Muscle of leg (tissue), 11 donors: ENCODE measurements around the gene PDCD2L. TPM values are rescaled to one million over a fixed set of nuclear protein-coding genes. Genes with fewer than 3 reads are reported as not detected.

Experiments
- DNase-seq: peaks from one replicate; pipeline ENCODE4 v3.0.0; 2013
- H3K27ac ChIP-seq: one replicate; pipeline ENCODE4 v1.5.1; 2013; ENCODE audit warnings: mild to moderate bottlenecking, low read length, control low read depth
- H3K27me3 ChIP-seq: one replicate; pipeline ENCODE4 v1.6.1; 2013; ENCODE audit warnings: low read length; ENCODE audit not compliant: control insufficient read depth, insufficient read depth
- H3K36me3 ChIP-seq: one replicate; pipeline ENCODE4 v1.6.1; 2013; ENCODE audit warnings: low read length; ENCODE audit not compliant: control insufficient read depth, insufficient read depth
- H3K4me1 ChIP-seq: one replicate; pipeline ENCODE4 v1.6.1; 2013; ENCODE audit warnings: low read length; ENCODE audit not compliant: control insufficient read depth, insufficient read depth
- H3K4me3 ChIP-seq: one replicate; pipeline ENCODE4 v1.5.1; 2013; ENCODE audit warnings: low read length, control low read depth
- H3K9me3 ChIP-seq: replicated peaks from 2 replicates; pipeline ENCODE4 v1.6.1; 2013; ENCODE audit warnings: low read depth, low read length; ENCODE audit not compliant: control insufficient read depth
- WGBS: methylation state at CpG from one replicate; pipeline ENCODE4 v1.1.5; 2013; ENCODE audit warnings: missing lambda C conversion rate; ENCODE audit not compliant: insufficient coverage; 5-methylcytosine and 5-hydroxymethylcytosine counted together
- polyA plus RNA-seq, 8 donors: library from polyadenylated mRNA; unstranded; fragments of 120-200 nt; gene quantifications; one replicate each; pipeline versions ENCODE4 v1.2.1 to v1.2.3, GENCODE V29; 2013; ENCODE audit warnings: inconsistent platforms in 1 of 8, low replicate concordance in 1 of 8; ENCODE audit not compliant: insufficient read length in 8 of 8, insufficient read depth in 1 of 8
- total RNA-seq: library from RNA; stranded (reverse); fragments of 120-200 nt; gene quantifications from one replicate; pipeline ENCODE4 v1.2.4, GENCODE V29; 2013

The PDCD2L gene
- total and polyA plus RNA-seq, 9 donors, result 10.3 to 15.2 (median 12.8) TPM

- no peaks in the 10 kb centered on the region for H3K27me3 ChIP-seq
- peaks cover 12% of the 10 kb centered on the region for H3K4me1 ChIP-seq
- WGBS, result 96% methylated on average over 3 of the region's 4 CpGs
- no peak overlapping the region for H3K27ac ChIP-seq
- no peak overlapping the region for H3K4me3 ChIP-seq
- peaks cover 70% of the 10 kb centered on the region for H3K36me3 ChIP-seq
- no peak for DNase-seq
- no peaks in the 10 kb centered on the region for H3K9me3 ChIP-seq
Measured at GRCh38 chr19:34370983-34371382, 33.2 kb upstream of the PDCD2L start.

GRCh38 chr19:34373601-34374288 is 30.5 kb upstream of the PDCD2L start:
- Histone ChIP-seq H3K4me1 (no peaks in the 10 kb centered on the region), H3K4me3 (no peak overlapping the region), H3K36me3 (peaks cover 70% of the 10 kb centered on the region), H3K27me3 (no peaks in the 10 kb centered on the region), H3K27ac (no peak overlapping the region), H3K9me3 (no peaks in the 10 kb centered on the region)
- 100% methylated on average over 1 of the region's 11 CpGs for WGBS
- DNase-seq, result no peak

GRCh38 chr19:34375598-34375997 is 28.6 kb upstream of the PDCD2L start:
- WGBS, result 94% methylated on average over 7 of the region's 8 CpGs
- Histone ChIP-seq H3K27ac (no peak overlapping the region), H3K36me3 (peaks cover 71% of the 10 kb centered on the region), H3K4me3 (no peak overlapping the region), H3K4me1 (no peaks in the 10 kb centered on the region), H3K9me3 (no peaks in the 10 kb centered on the region), H3K27me3 (no peaks in the 10 kb centered on the region)
- no peak for DNase-seq

GRCh38 chr19:34380639-34381241 is 23.5 kb upstream of the PDCD2L start:
- H3K27me3 ChIP-seq, result no peaks in the 10 kb centered on the region
- H3K9me3 ChIP-seq, result no peaks in the 10 kb centered on the region
- no peak for DNase-seq
- no peak overlapping the region for H3K27ac ChIP-seq
- H3K4me1 ChIP-seq, result no peaks in the 10 kb centered on the region
- peaks cover 87% of the 10 kb centered on the region for H3K36me3 ChIP-seq
- whole genome bisulfite sequencing, result 83% methylated on average over 3 of the region's 5 CpGs
- H3K4me3 ChIP-seq, result no peak overlapping the region

GRCh38 chr19:34381399-34382251 is 22.6 kb upstream of the PDCD2L start:
- DNase-seq, result no peak
- 93% methylated on average over 11 of the region's 14 CpGs for WGBS
- Histone ChIP-seq H3K36me3 (peaks cover 88% of the 10 kb centered on the region), H3K27me3 (no peaks in the 10 kb centered on the region), H3K9me3 (no peaks in the 10 kb centered on the region), H3K27ac (no peak overlapping the region), H3K4me3 (no peak overlapping the region), H3K4me1 (no peaks in the 10 kb centered on the region)

GRCh38 chr19:34382471-34382870 is 21.7 kb upstream of the PDCD2L start:
- Histone ChIP-seq H3K4me3 (no peak overlapping the region), H3K9me3 (no peaks in the 10 kb centered on the region), H3K36me3 (peaks cover 90% of the 10 kb centered on the region), H3K27ac (no peak overlapping the region), H3K4me1 (no peaks in the 10 kb centered on the region), H3K27me3 (no peaks in the 10 kb centered on the region)
- DNase-seq, result no peak
- 86% methylated on average over 1 of the region's 4 CpGs for WGBS

GRCh38 chr19:34383599-34383998 is 20.6 kb upstream of the PDCD2L start:
- no peak overlapping the region for H3K27ac ChIP-seq

GRCh38 chr19:34386645-34387445 is 17.4 kb upstream of the PDCD2L start:
- WGBS, result 81% methylated on average over 9 of the region's 9 CpGs
- H3K27ac ChIP-seq, result no peak overlapping the region
- peaks cover 91% of the 10 kb centered on the region for H3K36me3 ChIP-seq

More at GRCh38 chr19:34383599-34383998, 20.6 kb upstream of the PDCD2L start:
- Histone ChIP-seq H3K4me3 (no peak overlapping the region), H3K4me1 (no peaks in the 10 kb centered on the region), H3K36me3 (peaks cover 91% of the 10 kb centered on the region), H3K9me3 (no peaks in the 10 kb centered on the region), H3K27me3 (no peaks in the 10 kb centered on the region)
- WGBS, result 93% methylated on average over 5 of the region's 5 CpGs
- DNase-seq, result no peak

GRCh38 chr19:34387446-34387810 is 16.8 kb upstream of the PDCD2L start:
- Histone ChIP-seq H3K9me3 (peaks cover 9% of the 10 kb centered on the region), H3K36me3 (peaks cover 91% of the 10 kb centered on the region), H3K27ac (no peak overlapping the region), H3K27me3 (no peaks in the 10 kb centered on the region), H3K4me1 (peaks cover 4% of the 10 kb centered on the region), H3K4me3 (no peak overlapping the region)
- DNase-seq, result no peak
- WGBS, result 100% methylated on average over 1 of the region's 1 CpG

More at GRCh38 chr19:34386645-34387445, 17.4 kb upstream of the PDCD2L start:
- peaks cover 5% of the 10 kb centered on the region for H3K9me3 ChIP-seq
- H3K27me3 ChIP-seq, result no peaks in the 10 kb centered on the region
- no peaks in the 10 kb centered on the region for H3K4me1 ChIP-seq
- DNase-seq, result no peak
- H3K4me3 ChIP-seq, result no peak overlapping the region
